Tibial nerve (tissue), 4 donors: ENCODE data around the gene PHKA1. TPM values are rescaled to one million over a fixed set of nuclear protein-coding genes. Genes with fewer than 3 reads are reported as not detected.
"Not testable (repeated sequence)": the region's sequence is repeated elsewhere in the genome, so short reads cannot be mapped to it uniquely, and the experiment has no call there.

ENCODE experiments used
- DNase-seq, 2 donors: peaks; one replicate each; pipeline ENCODE4 v3.0.0-alpha.2; 2019; ENCODE audit warnings: low spot score in 2 of 2
- H3K27ac ChIP-seq, 4 donors: fragments of 200-600 bp; sonication (generic) in 3 of 4; one replicate each; pipeline ENCODE4 v1.5.1; 2017 to 2019; ENCODE audit warnings: mild to moderate bottlenecking in 1 of 4
- H3K27me3 ChIP-seq, 2 donors: fragments of 200-600 bp; sonication (generic) in 1 of 2; one replicate each; pipeline versions ENCODE4 v1.5.1 to v1.6.0; 2017 to 2019
- H3K36me3 ChIP-seq, 3 donors: fragments of 200-600 bp; sonication (generic); one replicate each; pipeline ENCODE4 v1.5.1; 2018 to 2019
- H3K4me1 ChIP-seq, 4 donors: fragments of 200-600 bp; sonication (generic) in 3 of 4; one replicate each; pipeline ENCODE4 v1.5.1; 2017 to 2019
- H3K4me3 ChIP-seq, 4 donors: fragments of 200-600 bp; sonication (generic) in 3 of 4; one replicate each; pipeline ENCODE4 v1.5.1; 2017 to 2019; ENCODE audit warnings: mild to moderate bottlenecking in 1 of 4, moderate library complexity in 1 of 4
- H3K9me3 ChIP-seq, 4 donors: fragments of 200-600 bp; sonication (generic) in 3 of 4; one replicate each; pipeline ENCODE4 v1.5.1; 2017 to 2019
- CTCF ChIP-seq, 5 experiments: fragments of 200-600 bp in 3 of 5; fragments of 450-650 bp in 2 of 5; sonication (generic) in 3 of 5; IDR thresholded peaks; one replicate each; pipeline ENCODE4 v1.5.1; 2016 to 2019; ENCODE audit warnings: antibody characterized with exemption in 5 of 5, mild to moderate bottlenecking in 3 of 5, moderate library complexity in 2 of 5
- EP300 ChIP-seq, 2 donors: sonication (generic); formaldehyde crosslinking; IDR thresholded peaks; one replicate each; pipeline ENCODE4 v1.6.1; 2017; ENCODE audit warnings: antibody characterized with exemption in 2 of 2, mild to moderate bottlenecking in 1 of 2
- POLR2A ChIP-seq, 2 donors: fragments of 450-650 bp; IDR thresholded peaks; one replicate each; pipeline ENCODE4 v1.6.1; 2017; ENCODE audit warnings: antibody characterized with exemption in 2 of 2, mild to moderate bottlenecking in 2 of 2, moderate library complexity in 2 of 2
- WGBS, 2 donors: methylation state at CpG; one replicate each; pipeline ENCODE4 v1.1.5; 2018; 5-methylcytosine and 5-hydroxymethylcytosine counted together
- total RNA-seq, 4 donors: library from RNA; depleted of rRNA; stranded (reverse); fragments of >200 nt; gene quantifications; one replicate each; pipeline ENCODE4 v1.1.0, GENCODE V29; 2016

Gene PHKA1
- total RNA-seq, 4 donors from 2014 or later, result 2.0 to 4.2 (median 3.2) TPM

DNA sequence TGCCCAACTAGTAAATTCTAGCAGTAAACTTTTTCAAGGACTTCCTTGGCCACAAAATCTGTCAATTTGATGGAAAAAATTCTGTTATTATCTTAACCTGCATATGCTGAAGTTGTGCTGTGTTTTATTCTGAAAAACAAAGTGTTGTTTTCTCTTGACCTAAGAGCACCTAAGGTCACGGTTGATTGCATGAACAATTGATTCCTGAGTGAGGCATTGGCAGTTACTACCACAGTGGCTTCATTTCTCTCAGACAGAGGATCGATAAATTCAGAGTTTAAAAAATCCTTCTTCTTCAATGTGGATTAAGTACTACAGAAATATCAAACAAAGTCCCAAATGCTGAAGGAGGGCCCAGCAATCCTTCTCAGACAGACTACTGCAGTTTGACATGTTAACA, 147.7 kb downstream of the PHKA1 start:
- Histone ChIP-seq H3K4me1 (no peaks in the 10 kb centered on the region), H3K27me3 (peaks cover 0 to 4% of the 10 kb centered on the region in 2 donors), H3K4me3 (no peak overlapping the region), H3K27ac (no peak overlapping the region), H3K9me3 (no peaks in the 10 kb centered on the region), H3K36me3 (peaks cover 0 to 36% (median 0%) of the 10 kb centered on the region in 3 donors)
- DNase-seq, result no peak
- TF ChIP-seq CTCF (IDR thresholded peaks at IDR 0.05) (no peak), POLR2A (IDR thresholded peaks at IDR 0.05) (no peak), EP300 (IDR thresholded peaks at IDR 0.05) (no peak)
- 76 to 83% methylated on average over 2 of the region's 2 CpGs for WGBS, 2 donors

DNA sequence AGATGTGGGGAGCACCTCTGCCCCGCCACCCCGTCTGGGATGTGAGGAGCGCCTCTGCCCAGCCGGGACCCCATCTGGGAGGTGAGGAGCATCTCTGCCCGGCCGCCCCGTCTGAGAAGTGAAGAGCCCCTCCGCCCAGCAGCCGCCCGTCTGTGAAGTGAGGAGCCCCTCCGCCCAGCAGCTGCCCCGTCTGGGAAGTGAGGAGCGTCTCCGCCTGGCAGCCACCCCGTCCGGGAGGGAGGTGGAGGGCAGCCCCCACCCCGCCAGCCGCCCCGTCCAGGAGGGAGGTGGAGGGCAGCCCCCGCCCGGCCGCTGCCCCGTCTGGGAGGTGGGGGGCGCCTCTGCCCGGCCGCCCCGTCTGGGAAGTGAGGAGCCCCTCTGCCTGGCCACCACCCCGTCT, 154.5 kb downstream of the PHKA1 start:
- H3K27me3 ChIP-seq, DNase-seq: not testable (repeated sequence)
- 95 to 96% methylated on average over 4 to 28 of the region's 28 CpGs for WGBS, 2 donors

DNA sequence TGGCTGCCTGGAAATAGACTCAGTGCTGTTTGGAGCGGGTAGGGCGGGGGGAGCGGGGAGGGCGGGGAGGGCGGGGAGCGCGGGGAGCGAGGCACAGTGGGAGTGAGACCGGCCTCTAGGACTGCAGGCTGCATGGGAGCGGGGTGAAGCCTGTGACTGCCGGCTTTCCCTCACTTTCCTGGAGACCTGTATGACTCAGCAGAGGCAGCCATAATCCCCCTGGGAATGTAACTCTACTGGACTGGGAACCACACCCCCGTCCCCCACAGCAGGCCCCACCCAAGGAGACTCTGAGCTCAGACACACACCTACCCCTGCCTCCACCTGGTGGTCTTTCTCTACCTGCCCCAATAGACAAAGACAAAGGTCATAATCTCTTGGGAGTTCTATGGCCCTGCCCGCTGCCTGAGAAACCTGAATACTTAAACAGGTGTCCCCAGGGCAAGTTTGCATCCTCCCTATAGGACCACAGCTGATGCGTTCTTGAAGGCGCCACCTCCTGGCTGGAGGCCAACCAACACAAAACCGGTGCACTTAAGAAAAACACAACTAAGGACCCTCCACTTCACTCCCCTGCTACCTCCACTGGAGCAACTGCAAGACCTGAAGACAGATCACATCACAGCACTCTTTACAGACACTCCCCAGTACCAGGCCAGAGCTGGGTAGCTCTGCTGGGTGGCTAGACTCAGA, 159.5 kb downstream of the PHKA1 start:
- H3K9me3 ChIP-seq, result no peaks in the 10 kb centered on the region
- no peaks in the 10 kb centered on the region for H3K4me1 ChIP-seq
- WGBS, 2 donors, result 76 to 90% methylated on average over 5 to 16 of the region's 16 CpGs
- peaks cover 0 to under 1% of the 10 kb centered on the region in 2 donors for H3K27me3 ChIP-seq
- no peak overlapping the region for H3K4me3 ChIP-seq
- peaks cover 0 to under 1% (median 0%) of the 10 kb centered on the region in 3 donors for H3K36me3 ChIP-seq
- no peak for TF ChIP-seq POLR2A (IDR thresholded peaks at IDR 0.05)
- TF ChIP-seq EP300 (IDR thresholded peaks at IDR 0.05), result no peak
- no peak for TF ChIP-seq CTCF (IDR thresholded peaks at IDR 0.05)
- DNase-seq, result no peak
- no peak overlapping the region for H3K27ac ChIP-seq

More for the DNA sequence above, 154.5 kb downstream of the PHKA1 start:
- H3K27ac ChIP-seq, H3K9me3 ChIP-seq, H3K4me3 ChIP-seq, H3K36me3 ChIP-seq, H3K4me1 ChIP-seq: not testable (repeated sequence)

GRCh38 chrX:72552443-72552842, 161.7 kb downstream of the PHKA1 start:
- H3K27ac ChIP-seq, H3K27me3 ChIP-seq, H3K4me1 ChIP-seq, H3K9me3 ChIP-seq, H3K4me3 ChIP-seq, H3K36me3 ChIP-seq, DNase-seq: not testable (repeated sequence)
- 85 to 87% methylated on average over 6 of the region's 6 CpGs for WGBS, 2 donors

GRCh38 chrX:72545990-72546389, 168.1 kb downstream of the PHKA1 start:
- Histone ChIP-seq H3K27ac (no peak overlapping the region), H3K9me3 (no peaks in the 10 kb centered on the region), H3K4me3 (no peak overlapping the region), H3K4me1 (no peaks in the 10 kb centered on the region), H3K27me3 (peaks cover 0 to 5% of the 10 kb centered on the region in 2 donors), H3K36me3 (no peaks in the 10 kb centered on the region)
- DNase-seq, result no peak
- TF ChIP-seq EP300 (IDR thresholded peaks at IDR 0.05) (no peak), CTCF (IDR thresholded peaks at IDR 0.05) (no peak), POLR2A (IDR thresholded peaks at IDR 0.05) (no peak)

DNA sequence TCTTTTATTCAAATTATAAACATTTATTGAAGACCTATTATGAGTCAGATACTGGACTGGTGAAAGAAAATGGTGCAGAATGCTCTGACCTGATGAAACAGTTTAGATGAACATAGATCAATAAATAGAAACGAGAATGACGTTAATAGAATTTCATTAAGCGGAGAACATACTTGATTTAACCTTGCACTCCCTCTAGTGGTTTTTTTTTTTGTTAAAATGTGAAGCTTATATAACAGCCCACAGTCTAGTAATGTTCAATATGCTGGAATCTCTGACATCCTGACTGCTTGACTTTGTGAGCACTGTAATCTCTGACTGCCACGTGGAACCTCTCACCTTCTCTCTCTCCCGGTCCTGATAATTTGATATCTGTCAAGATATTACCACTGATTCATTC, 173.8 kb downstream of the PHKA1 start:
- TF ChIP-seq POLR2A (IDR thresholded peaks at IDR 0.05) (no peak), CTCF (IDR thresholded peaks at IDR 0.05) (peak in 1 of 5 experiments; percentile 30)
- no peak overlapping the region for H3K27ac ChIP-seq
- 8 to 25% methylated on average over 5 of the region's 5 CpGs for WGBS, 2 donors

More for the DNA sequence above, 173.8 kb downstream of the PHKA1 start:
- Histone ChIP-seq H3K4me3 (no peak overlapping the region), H3K4me1 (no peaks in the 10 kb centered on the region), H3K9me3 (no peaks in the 10 kb centered on the region), H3K27me3 (no peaks in the 10 kb centered on the region), H3K36me3 (no peaks in the 10 kb centered on the region)
- no peak for DNase-seq
